Endothelial cell of umbilical vein (primary cell): Measurements from ENCODE around the gene SULT1C3. TPM values are rescaled to one million over a fixed set of nuclear protein-coding genes. Genes with fewer than 3 reads are reported as not detected.

Experiments
- BruUV-seq: library from RNA; stranded (reverse); fragments of 400-500 nt; replicated peaks from 2 replicates; lab custom pipeline; 2021; lab: Mats Ljungman, UMichigan
- CTCF ChIA-PET: fragments of 300-600, 350-600 bp; sonication (Branson Sonifier 250); formaldehyde crosslinking; loops from one replicate; lab custom pipeline; 2021; ENCODE audit warnings: antibody characterized with exemption, inconsistent platforms; lab: Charles Lee
- POLR2A ChIA-PET: fragments of 300-600, 350-600 bp; sonication (Branson Sonifier 250); formaldehyde crosslinking; loops from one replicate; lab custom pipeline; 2021; ENCODE audit warnings: antibody characterized with exemption, inconsistent platforms; lab: Charles Lee
- DNase-seq: peaks from one replicate; pipeline ENCODE4 v3.0.0-alpha.2; 2011; ENCODE audit warnings: low read depth, low spot score
- FAIRE-seq: peaks from 2 replicates; lab custom pipeline; 2011; peaks lifted over from hg19 to GRCh38; lab: Jason Lieb, UNC
- H2AFZ ChIP-seq: 2 replicates; pipeline ENCODE4 v1.6.0; 2012; ENCODE audit warnings: low read depth, low read length, control low read depth, inconsistent platforms
- H3K27ac ChIP-seq: 2 replicates; pipeline ENCODE4 v1.5.1; 2011; ENCODE audit warnings: low read depth, mild to moderate bottlenecking, control low read depth, low read length, moderate library complexity; ENCODE audit not compliant: insufficient read depth
- H3K27me3 ChIP-seq, 2 experiments: 2 replicates each; pipeline versions ENCODE4 v1.6.0 to v1.6.1; 2011; ENCODE audit warnings: low read length in 2 of 2, mixed read lengths in 1 of 2; ENCODE audit not compliant: control insufficient read depth in 2 of 2, insufficient read depth in 2 of 2
- H3K36me3 ChIP-seq, 2 experiments: 2 replicates in 1 of 2; 3 replicates in 1 of 2; pipeline ENCODE4 v1.5.1; 2011; ENCODE audit warnings: low read length in 2 of 2, mild to moderate bottlenecking in 1 of 2, moderate library complexity in 1 of 2; ENCODE audit not compliant: control insufficient read depth in 2 of 2, insufficient read depth in 2 of 2; ENCODE audit errors: extremely low read depth in 1 of 2
- H3K4me1 ChIP-seq: 3 replicates; pipeline ENCODE4 v1.5.1; 2011; ENCODE audit warnings: mild to moderate bottlenecking, low read length; ENCODE audit not compliant: control insufficient read depth, insufficient read depth; ENCODE audit errors: extremely low read depth
- H3K4me2 ChIP-seq: 2 replicates; pipeline ENCODE4 v1.6.1; 2011; ENCODE audit warnings: low read length, control low read depth, mixed read lengths; ENCODE audit not compliant: insufficient read depth
- H3K4me3 ChIP-seq, 3 experiments: fragments of 200-600 bp in 1 of 3; sonication (generic), shearing (Covaris generic) in 1 of 3; replicated peaks in 1 of 3; 2 replicates each; pipeline ENCODE4 v1.5.1; 2011 to 2016; ENCODE audit warnings: control low read depth in 3 of 3, low read length in 3 of 3, mild to moderate bottlenecking in 2 of 3, inconsistent platforms in 1 of 3, low read depth in 1 of 3, moderate library complexity in 1 of 3; ENCODE audit not compliant: insufficient read depth in 1 of 3
- H3K79me2 ChIP-seq: 2 replicates; pipeline ENCODE4 v1.6.0; 2012; ENCODE audit warnings: low read length, inconsistent platforms; ENCODE audit not compliant: control insufficient read depth, insufficient read depth
- H3K9ac ChIP-seq: replicated peaks from 2 replicates; pipeline ENCODE3; 2011; ENCODE audit warnings: low read length, control low read depth; ENCODE audit not compliant: insufficient read depth; ENCODE audit errors: extremely low read depth
- H3K9me1 ChIP-seq: replicated peaks from 3 replicates; pipeline ENCODE4 v1.6.0; 2011; ENCODE audit warnings: mild to moderate bottlenecking, low read length; ENCODE audit not compliant: control insufficient read depth, insufficient read depth; ENCODE audit errors: extremely low read depth
- H3K9me3 ChIP-seq: replicated peaks from 2 replicates; pipeline ENCODE4 v1.5.1; 2012; ENCODE audit warnings: low read length, inconsistent platforms; ENCODE audit not compliant: control insufficient read depth, insufficient read depth
- H4K20me1 ChIP-seq: replicated peaks from 2 replicates; pipeline ENCODE3; 2011; ENCODE audit warnings: mild to moderate bottlenecking, low read length; ENCODE audit not compliant: control insufficient read depth, insufficient read depth; ENCODE audit errors: extremely low read depth
- EZH2 ChIP-seq: IDR thresholded peaks from 2 replicates; pipeline ENCODE4 v1.6.1; 2012; ENCODE audit warnings: borderline replicate concordance, low read depth, mild to moderate bottlenecking, moderate library complexity, low read length, inconsistent platforms; ENCODE audit not compliant: severe bottlenecking
- FOS ChIP-seq: IDR thresholded peaks from 2 replicates; pipeline ENCODE4 v1.6.1; 2011; ENCODE audit warnings: mild to moderate bottlenecking, low read length, moderate library complexity, borderline replicate concordance; ENCODE audit not compliant: insufficient read depth
- GATA2 ChIP-seq: IDR thresholded peaks from 2 replicates; pipeline ENCODE4 v1.7.0; 2011; ENCODE audit warnings: low read depth, mild to moderate bottlenecking, moderate library complexity, mixed read lengths, low read length; ENCODE audit not compliant: insufficient read length, insufficient read depth
- JUN ChIP-seq: IDR thresholded peaks from 2 replicates; pipeline ENCODE4 v1.6.1; 2011; ENCODE audit warnings: borderline replicate concordance, low read depth; ENCODE audit not compliant: insufficient read length, insufficient read depth
- MYC ChIP-seq: IDR thresholded peaks from one replicate; pipeline ENCODE4 v1.6.1; 2011; ENCODE audit warnings: mild to moderate bottlenecking, low read depth, low read length
- POLR2A ChIP-seq: IDR thresholded peaks from 2 replicates; pipeline ENCODE4 v1.6.1; 2012; ENCODE audit warnings: low read depth, mild to moderate bottlenecking, control low read depth, low read length
- POLR2AphosphoS5 ChIP-seq: IDR thresholded peaks from 2 replicates; pipeline ENCODE4 v1.6.1; 2012; ENCODE audit warnings: low read depth, mild to moderate bottlenecking, control low read depth, low read length, moderate library complexity; ENCODE audit not compliant: insufficient read depth
- dilution Hi-C: fragments of 300-500 bp; cut with MboI; formaldehyde crosslinking; loops from one replicate; pipeline ENCODE4 v1.15.0; 2019; ENCODE audit warnings: low sequenced_read_pairs; ENCODE audit not compliant: extremely low pct_ligation_motif_present
- intact Hi-C: fragments of 100-400 bp; cut with micrococcal nuclease; formaldehyde crosslinking; loops from one replicate; pipeline ENCODE4 v1.10.0; 2022
- polyA plus RNA-seq, 4 experiments: library from polyadenylated mRNA; depleted of rRNA in 3 of 4; stranded (reverse) in 3 of 4; unstranded in 1 of 4; fragments of >200 nt; gene quantifications; 2 replicates each; pipeline versions ENCODE4 v1.2.1 to v1.2.3, GENCODE V29; 2011 to 2012; ENCODE audit warnings: missing spikeins in 1 of 4
- total RNA-seq: library from RNA; stranded (reverse); gene quantifications from 2 replicates; pipeline ENCODE4 v1.2.3, GENCODE V29; 2021
- TF ChIP-seq, protein P1 (sequence below), 2 donors: IDR thresholded peaks; 1 replicate in 1 of 2; 2 replicates in 1 of 2; pipeline ENCODE4 v1.5.1; 2011; ENCODE audit warnings: low read length in 2 of 2, mild to moderate bottlenecking in 2 of 2, moderate library complexity in 2 of 2, control low read depth in 1 of 2, inconsistent platforms in 1 of 2, low read depth in 1 of 2; ENCODE audit not compliant: insufficient read depth in 1 of 2; ENCODE audit errors: extremely low read depth in 1 of 2
- TF ChIP-seq, protein P2 (sequence below): IDR thresholded peaks from 2 replicates; pipeline ENCODE4 v1.6.1; 2011; ENCODE audit not compliant: insufficient read depth, insufficient read length

SULT1C3 gene
- total and polyA plus RNA-seq, 2 donors (not counting 3 experiments of a cell fraction or from before 2014, with no cell fraction given): not detected

DNA sequence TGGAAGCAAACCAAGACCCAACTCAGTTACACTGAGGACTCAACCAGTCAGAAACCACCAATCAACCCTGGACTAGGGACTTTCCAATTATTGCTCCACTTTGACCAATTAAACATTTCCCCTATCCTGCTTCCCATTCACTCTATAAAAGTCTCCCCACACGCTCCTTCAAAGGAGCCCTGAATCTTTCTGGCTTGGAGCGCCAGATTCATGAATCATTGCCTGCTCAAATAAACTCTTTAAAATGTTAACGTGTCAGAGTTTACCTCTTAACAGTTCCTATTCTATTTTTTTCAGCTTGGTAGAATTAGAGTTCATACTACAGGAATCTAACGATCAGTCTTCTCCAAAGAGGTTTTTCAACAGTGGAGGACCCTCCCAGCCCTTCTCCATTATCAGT lies 28.2 kb downstream of the SULT1C3 start:
- FAIRE-seq (no peak), DNase-seq (no peak)
- intact Hi-C loops (no loop called here), dilution Hi-C loops (no loop called here)
- Histone ChIP-seq H3K79me2 (no peaks in the 10 kb centered on the region), H3K9ac (no peak overlapping the region), H3K27me3 (no peaks in the 10 kb centered on the region), H3K4me1 (no peaks in the 10 kb centered on the region), H3K4me3 (no peak overlapping the region), H3K36me3 (no peaks in the 10 kb centered on the region), H3K27ac (no peak overlapping the region), H2AFZ (no peak overlapping the region), H3K9me1 (no peaks in the 10 kb centered on the region), H4K20me1 (no peaks in the 10 kb centered on the region), H3K4me2 (no peak overlapping the region), H3K9me3 (no peaks in the 10 kb centered on the region)
- ChIA-PET POLR2A (no interaction called here), CTCF (no interaction called here)
- no peak for TF ChIP-seq EZH2
- TF ChIP-seq POLR2AphosphoS5: no peak
- no peak for TF ChIP-seq MYC
- TF ChIP-seq JUN: no peak
- TF ChIP-seq FOS: no peak
- TF ChIP-seq, protein P1, sequence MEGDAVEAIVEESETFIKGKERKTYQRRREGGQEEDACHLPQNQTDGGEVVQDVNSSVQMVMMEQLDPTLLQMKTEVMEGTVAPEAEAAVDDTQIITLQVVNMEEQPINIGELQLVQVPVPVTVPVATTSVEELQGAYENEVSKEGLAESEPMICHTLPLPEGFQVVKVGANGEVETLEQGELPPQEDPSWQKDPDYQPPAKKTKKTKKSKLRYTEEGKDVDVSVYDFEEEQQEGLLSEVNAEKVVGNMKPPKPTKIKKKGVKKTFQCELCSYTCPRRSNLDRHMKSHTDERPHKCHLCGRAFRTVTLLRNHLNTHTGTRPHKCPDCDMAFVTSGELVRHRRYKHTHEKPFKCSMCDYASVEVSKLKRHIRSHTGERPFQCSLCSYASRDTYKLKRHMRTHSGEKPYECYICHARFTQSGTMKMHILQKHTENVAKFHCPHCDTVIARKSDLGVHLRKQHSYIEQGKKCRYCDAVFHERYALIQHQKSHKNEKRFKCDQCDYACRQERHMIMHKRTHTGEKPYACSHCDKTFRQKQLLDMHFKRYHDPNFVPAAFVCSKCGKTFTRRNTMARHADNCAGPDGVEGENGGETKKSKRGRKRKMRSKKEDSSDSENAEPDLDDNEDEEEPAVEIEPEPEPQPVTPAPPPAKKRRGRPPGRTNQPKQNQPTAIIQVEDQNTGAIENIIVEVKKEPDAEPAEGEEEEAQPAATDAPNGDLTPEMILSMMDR (IDR thresholded peaks at IDR 0.05; ENCODE audit: extremely low read depth in 1 of 2, insufficient read depth in 1 of 2, low read depth in 1 of 2, low read length in 2 of 2): no peak
- no peak for TF ChIP-seq POLR2A
- TF ChIP-seq, protein P2, sequence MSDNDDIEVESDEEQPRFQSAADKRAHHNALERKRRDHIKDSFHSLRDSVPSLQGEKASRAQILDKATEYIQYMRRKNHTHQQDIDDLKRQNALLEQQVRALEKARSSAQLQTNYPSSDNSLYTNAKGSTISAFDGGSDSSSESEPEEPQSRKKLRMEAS: no peak
- no peak for TF ChIP-seq GATA2
- BruUV-seq: no TSS peak
